Measurements from ENCODE around the gene MLX. TPM values are rescaled to one million over a fixed set of nuclear protein-coding genes. Genes with fewer than 3 reads are reported as not detected.

Gene MLX
- total and polyA plus RNA-seq, 2 of the 8 experiments (the other 6 are each of a cell fraction or from before 2014, with no cell fraction given), result 27.0 to 27.5 TPM

DNA sequence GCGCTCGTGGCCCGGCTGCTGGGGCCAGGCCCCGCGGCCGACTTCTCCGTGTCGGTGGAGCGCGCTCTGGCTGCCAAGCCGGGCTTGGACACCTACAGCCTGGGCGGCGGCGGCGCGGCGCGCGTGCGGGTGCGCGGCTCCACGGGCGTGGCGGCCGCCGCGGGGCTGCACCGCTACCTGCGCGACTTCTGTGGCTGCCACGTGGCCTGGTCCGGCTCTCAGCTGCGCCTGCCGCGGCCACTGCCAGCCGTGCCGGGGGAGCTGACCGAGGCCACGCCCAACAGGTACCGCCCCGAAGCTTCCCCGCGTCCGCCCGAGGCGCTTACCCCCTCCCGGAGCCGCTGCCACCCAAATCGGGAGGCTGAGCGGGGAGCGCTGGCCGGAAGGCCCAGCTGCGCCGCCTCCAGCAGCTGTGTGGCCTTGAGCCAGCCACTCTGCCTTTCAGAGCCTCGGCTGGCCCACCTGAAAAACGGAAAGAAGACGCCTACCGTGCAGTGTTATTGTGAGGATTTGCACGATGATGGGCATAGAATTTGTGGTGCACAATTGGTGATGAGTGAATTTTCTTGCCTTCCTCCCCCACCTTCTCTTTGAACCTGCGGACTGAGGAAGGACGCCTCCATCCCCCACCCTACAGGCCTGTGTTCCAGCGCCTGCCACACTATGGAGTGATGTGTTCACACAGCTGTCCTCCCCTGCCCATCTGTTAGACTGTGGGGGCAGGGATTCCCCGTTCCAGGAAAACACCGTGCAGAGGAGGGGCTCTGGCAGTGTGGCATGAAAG is 30.3 kb upstream of the MLX start:
- Histone ChIP-seq H4K8ac (ENCODE audit: extremely low read depth, insufficient read depth, low read length) (peak overlapping the region; percentile 95), H3K27ac (ENCODE audit: low read depth, low read length) (peak overlapping the region; percentile 66; the same call in 1 of the 2 replicates), H2BK5ac (ENCODE audit: low read depth, low read length) (peak overlapping the region; percentile 79), H3K27me3 (replicated peaks in 1 of 4; ENCODE audit: control insufficient read depth in 3 of 4, extremely low read depth in 1 of 4, insufficient read depth in 3 of 4, low read length in 3 of 4) (peaks cover 0 to 1% (median 0%) of the 10 kb centered on the region in 4 experiments; a peak in 2 of 7 replicates), H3K14ac (ENCODE audit: insufficient read length) (no peak overlapping the region), H3K4me2 (ENCODE audit: insufficient read depth in 1 of 2, low read depth in 2 of 2, low read length in 2 of 2) (peak overlapping the region; percentile 94 to 95), H2BK12ac (ENCODE audit: low read depth, low read length) (0 out of 2 replicates have a peak overlapping the region, but pooled peaks have one; percentile 75), H3K79me1 (ENCODE audit: low read depth, low read length) (no peaks in the 10 kb centered on the region; the same call in 1 of the 2 replicates), H3K36me3 (ENCODE audit: control insufficient read depth in 2 of 4, insufficient read depth in 4 of 4, low read length in 3 of 4) (peaks cover 0 to 9% (median 3%) of the 10 kb centered on the region in 4 experiments; a peak in 3 of 8 replicates), H2BK15ac (ENCODE audit: low read length) (0 out of 2 replicates have a peak overlapping the region, but pooled peaks have one; percentile 72), H2AFZ (ENCODE audit: low read length) (no peak overlapping the region), H3K79me2 (ENCODE audit: control insufficient read depth in 1 of 2, insufficient read depth in 2 of 2, low read length in 2 of 2) (no peaks in the 10 kb centered on the region), H3K4me3 (ENCODE audit: extremely low read depth in 1 of 4, insufficient read depth in 2 of 4, low read depth in 3 of 4, low read length in 4 of 4) (peak overlapping the region; percentile 50 to 72 (median 62)), H4K91ac (replicated peaks; ENCODE audit: insufficient read length, low read length) (peak overlapping the region; percentile 25), H2AK5ac (ENCODE audit: low read depth, low read length) (peak overlapping the region; percentile 45; the same call in 1 of the 2 replicates), H4K20me1 (replicated peaks in 1 of 2; ENCODE audit: control insufficient read depth in 1 of 2, insufficient read depth in 2 of 2, low read length in 2 of 2) (peaks cover 1 to 2% of the 10 kb centered on the region in 2 experiments), H3K56ac (replicated peaks; ENCODE audit: insufficient read length, low read depth, low read length) (peak overlapping the region; percentile 34), H3K9ac (replicated peaks in 1 of 4; ENCODE audit: extremely low read depth in 1 of 4, low read depth in 3 of 4, low read length in 3 of 4) (peak overlapping the region; percentile 56 to 88 (median 66); a peak in 6 of 7 replicates), H3K23ac (ENCODE audit: insufficient read length) (no peak overlapping the region), H2BK120ac (replicated peaks; ENCODE audit: low read depth, low read length) (peak overlapping the region; percentile 4), H3K4ac (replicated peaks; ENCODE audit: insufficient read length, low read depth, low read length) (peak overlapping the region; percentile 92), H2BK20ac (ENCODE audit: low read length) (peak overlapping the region; percentile 80; the same call in 1 of the 2 replicates), H3K4me1 (replicated peaks in 1 of 4; ENCODE audit: control insufficient read depth in 3 of 4, insufficient read depth in 4 of 4, low read length in 3 of 4) (peaks cover 0 to 15% (median 13%) of the 10 kb centered on the region in 4 experiments; a peak in 6 of 7 replicates), H4K5ac (ENCODE audit: insufficient read length, low read depth, low read length) (peak overlapping the region; percentile 70), H3K9me3 (ENCODE audit: insufficient read depth in 2 of 2, low read depth in 1 of 2, low read length in 1 of 2) (no peaks in the 10 kb centered on the region), H3K23me2 (ENCODE audit: low read depth, low read length) (peaks cover 9% of the 10 kb centered on the region), H3K18ac (ENCODE audit: extremely low read depth, low read length) (peak overlapping the region; percentile 96)
- CTCF ChIA-PET (ENCODE audit: partially characterized antibody), result interaction anchor here (1.5 to 5.1 kb wide), 3 partner anchors 12 to 19 kb away, joined by 5 to 28 read pairs (median 10); no protein-coding TSS in a partner anchor
- DNase-seq (ENCODE audit: low read depth in 1 of 2, low spot score in 2 of 2) (peak in 1 of 2 experiments; percentile 80), FAIRE-seq (no peak)
- WGBS, 2 experiments (ENCODE audit: extremely low coverage in 1 of 2, insufficient coverage in 1 of 2, insufficient read length in 1 of 2, insufficient replicate concordance in 2 of 2, low coverage in 1 of 2, low lambda C conversion rate in 2 of 2, missing lambda C conversion rate in 1 of 2), result 7% methylated on average over 26 of the region's 65 CpGs; no CpG with 5 or more reads in 1 of the 2 experiments
- POLR2A ChIA-PET (ENCODE audit: partially characterized antibody), result interaction anchor here (0.6 to 4.3 kb wide), 16 partner anchors 10 to 508 kb away, joined by 3 to 43 read pairs (median 4); partner anchors contain the start of genes CAVIN1, CNTD1, COA3 and COASY
- peak; percentile 35 for TF ChIP-seq POLR2AphosphoS5 (IDR thresholded peaks at IDR 0.05; ENCODE audit: low read depth, low read length)
- no peak for TF ChIP-seq POU5F1 (IDR thresholded peaks at IDR 0.05; ENCODE audit: low read depth, low read length)
- TF ChIP-seq ASH2L (IDR thresholded peaks at IDR 0.05; ENCODE audit: low read length), result peak; percentile 21
- no peak for TF ChIP-seq RXRA (IDR thresholded peaks at IDR 0.05; ENCODE audit: insufficient read depth, low read depth, low read length)
- TF ChIP-seq, protein P1, sequence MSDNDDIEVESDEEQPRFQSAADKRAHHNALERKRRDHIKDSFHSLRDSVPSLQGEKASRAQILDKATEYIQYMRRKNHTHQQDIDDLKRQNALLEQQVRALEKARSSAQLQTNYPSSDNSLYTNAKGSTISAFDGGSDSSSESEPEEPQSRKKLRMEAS (IDR thresholded peaks at IDR 0.05), result peak; percentile 63; the same call in 1 of the 2 replicates
- TF ChIP-seq MAFK (IDR thresholded peaks at IDR 0.05; ENCODE audit: low read depth, low read length), result no peak
- peak; percentile 30 for TF ChIP-seq KDM4A (IDR thresholded peaks at IDR 0.05; ENCODE audit: low read depth, low read length, severe bottlenecking)
- no peak for TF ChIP-seq JUND (IDR thresholded peaks at IDR 0.05; ENCODE audit: low read length)
- TF ChIP-seq CTBP2 (IDR thresholded peaks at IDR 0.05; ENCODE audit: borderline replicate concordance, insufficient read depth, insufficient read length, low read length), result no peak
- no peak; the same call in 1 of the 2 replicates for TF ChIP-seq TBP (IDR thresholded peaks at IDR 0.05; ENCODE audit: low read depth, low read length)
- no peak for TF ChIP-seq TEAD4 (IDR thresholded peaks at IDR 0.05; ENCODE audit: low read depth, low read length)
